GM12878 (cell line): ENCODE results near the gene TMEM198. TPM values are rescaled to one million over a fixed set of nuclear protein-coding genes. Genes with fewer than 3 reads are reported as not detected.

Experiments
- ATAC-seq: fragments of 200-7000 bp; cut with Tn5 transposase; 3 replicates; pipeline ENCODE4 v1.9.1; 2020; ENCODE audit warnings: mild to moderate bottlenecking, moderate library complexity
- BruUV-seq: library from RNA; stranded (reverse); fragments of 400-500 nt; replicated peaks from 2 replicates; lab custom pipeline; 2021; lab: Mats Ljungman, UMichigan
- CTCF ChIA-PET: fragments of 300-600 bp; sonication (Branson Sonifier 250); formaldehyde crosslinking; extraction: SDS; loops from one replicate; lab custom pipeline; 2021; ENCODE audit warnings: inconsistent platforms; lab: Yijun Ruan, JAX
- POLR2A ChIA-PET: fragments of 350-600 bp; formaldehyde crosslinking; extraction: SDS; loops from one replicate; lab custom pipeline; 2021; ENCODE audit warnings: inconsistent platforms; lab: Charles Lee
- RAD21 ChIA-PET: fragments of 300-600 bp; sonication (Branson Sonifier 250); formaldehyde crosslinking; loops from one replicate; lab custom pipeline; 2023; ENCODE audit warnings: antibody characterized with exemption; ENCODE audit not compliant: unreplicated experiment; lab: Charles Lee
- SMC1A ChIA-PET: fragments of 300-600 bp; sonication (Branson Sonifier 250); formaldehyde crosslinking; loops from one replicate; lab custom pipeline; 2023; ENCODE audit not compliant: unreplicated experiment, uncharacterized antibody; lab: Charles Lee
- DNase-seq: peaks from one replicate; pipeline ENCODE4 v3.0.0-alpha.2; 2011; ENCODE audit warnings: low read depth, low spot score
- FAIRE-seq: peaks from 3 replicates; lab custom pipeline; 2011; peaks lifted over from hg19 to GRCh38; lab: Jason Lieb, UNC
- H2AFZ ChIP-seq: 2 replicates; pipeline ENCODE4 v1.6.0; 2011; ENCODE audit warnings: low read depth, low read length, control low read depth; ENCODE audit not compliant: control insufficient read depth
- H3K27ac ChIP-seq: 2 replicates; pipeline ENCODE4 v1.5.1; 2011; ENCODE audit warnings: control low read depth; ENCODE audit not compliant: control insufficient read depth, insufficient read depth
- H3K27me3 ChIP-seq, 2 experiments: replicated peaks in 1 of 2; 2 replicates each; pipeline versions ENCODE4 v1.6.0 to v1.6.1; 2011; ENCODE audit warnings: low read length in 1 of 2; ENCODE audit not compliant: control insufficient read depth in 2 of 2, insufficient read depth in 2 of 2
- H3K36me3 ChIP-seq, 2 experiments: 2 replicates each; pipeline ENCODE4 v1.5.1; 2011; ENCODE audit warnings: low read length in 1 of 2; ENCODE audit not compliant: control insufficient read depth in 2 of 2, insufficient read depth in 2 of 2
- H3K4me1 ChIP-seq: 2 replicates; pipeline ENCODE4 v1.6.1; 2011; ENCODE audit warnings: mild to moderate bottlenecking, low read length, moderate library complexity, mixed read lengths; ENCODE audit not compliant: control insufficient read depth, insufficient read depth
- H3K4me2 ChIP-seq: 2 replicates; pipeline ENCODE4 v1.6.0; 2011; ENCODE audit warnings: control low read depth; ENCODE audit not compliant: control insufficient read depth, insufficient read depth
- H3K4me3 ChIP-seq: fragments of 200-600 bp; sonication (generic); 2 replicates; pipeline ENCODE4 v1.5.1; 2016
- H3K79me2 ChIP-seq: 2 replicates; pipeline ENCODE4 v1.6.0; 2011; ENCODE audit warnings: low read length; ENCODE audit not compliant: control insufficient read depth, insufficient read depth
- H3K9ac ChIP-seq: 2 replicates; pipeline ENCODE4 v1.8.0; 2011; ENCODE audit warnings: low read length, control low read depth, mixed read lengths; ENCODE audit not compliant: control insufficient read depth, insufficient read depth
- H3K9me3 ChIP-seq: replicated peaks from 3 replicates; pipeline ENCODE4 v1.5.1; 2011; ENCODE audit warnings: mild to moderate bottlenecking, low read length; ENCODE audit not compliant: control insufficient read depth, insufficient read depth
- H4K20me1 ChIP-seq: 2 replicates; pipeline ENCODE4 v1.6.0; 2011; ENCODE audit not compliant: control insufficient read depth, insufficient read depth
- EGR1 ChIP-seq, 2 experiments: IDR thresholded peaks; 1 replicate in 1 of 2; 2 replicates in 1 of 2; pipeline ENCODE4 v1.6.1; 2011 to 2012; ENCODE audit warnings: low read depth in 2 of 2, low read length in 2 of 2, borderline replicate concordance in 1 of 2, mild to moderate bottlenecking in 1 of 2, moderate library complexity in 1 of 2
- IKZF1 ChIP-seq: fragments of 450-650 bp; conservative IDR thresholded peaks from 2 replicates; pipeline ENCODE4 v1.6.1; 2017; ENCODE audit warnings: antibody characterized with exemption, mild to moderate bottlenecking
- KDM1A ChIP-seq: fragments of 200-600 bp; sonication (generic); IDR thresholded peaks from 2 replicates; pipeline ENCODE4 v1.6.1; 2016; ENCODE audit warnings: borderline replicate concordance
- SMARCA5 ChIP-seq: fragments of 450-650 bp; IDR thresholded peaks from 2 replicates; pipeline ENCODE4 v1.6.1; 2017; ENCODE audit warnings: mild to moderate bottlenecking
- TBL1XR1 ChIP-seq: IDR thresholded peaks from 2 replicates; pipeline ENCODE4 v1.6.1; 2012; ENCODE audit warnings: low read depth, low read length, improper control_type of control experiment
- ZBED1 ChIP-seq: IDR thresholded peaks from 2 replicates; pipeline ENCODE4 v1.6.1; 2016; ENCODE audit warnings: borderline replicate concordance
- WGBS: methylation state at CpG from one replicate; pipeline ENCODE4 v1.1.6; 2016; ENCODE audit warnings: low lambda C conversion rate; ENCODE audit not compliant: insufficient replicate concordance, insufficient coverage; ENCODE audit errors: missing lambda C conversion rate; 5-methylcytosine and 5-hydroxymethylcytosine counted together
- in situ Hi-C: fragments of 300-500 bp; cut with MboI; formaldehyde crosslinking; loops from 9 replicates; pipeline ENCODE4 v1.14.3; 2018; ENCODE audit warnings: mixed read lengths
- intact Hi-C: fragments of 100-400 bp; cut with micrococcal nuclease; formaldehyde crosslinking; loops from one replicate; pipeline ENCODE4 v1.14.2; 2022; ENCODE audit not compliant: unreplicated experiment
- polyA plus RNA-seq, 11 experiments: library from polyadenylated mRNA; depleted of rRNA in 4 of 11; unstranded in 6 of 11; stranded (reverse) in 5 of 11; fragments of >200 nt; fragmentation: Nextera tagmentation in 4 of 11; fragmentation: Illumina TruSeq in 1 of 11; extraction: Ambion mirVana in 4 of 11; extraction: Trizol in 1 of 11; gene quantifications; 1 replicate in 1 of 11; 2 replicates in 10 of 11; pipeline versions ENCODE4 v1.2.1 to v1.2.3, GENCODE V29; 2011 to 2016; ENCODE audit warnings: inconsistent platforms in 2 of 11, missing spikeins in 2 of 11, low read depth in 1 of 11
- total RNA-seq, 4 experiments: library from RNA; depleted of rRNA in 3 of 4; stranded (reverse); fragments of >200 nt in 3 of 4; fragmentation: Illumina TruSeq in 1 of 4; extraction: Trizol in 1 of 4; gene quantifications; 2 replicates each; pipeline versions ENCODE4 v1.2.1 to v1.2.3, GENCODE V29; 2013 to 2021

Gene TMEM198
- total and polyA plus RNA-seq, 10 of the 15 experiments (the other 5 are each of a cell fraction or from before 2014, with no cell fraction given) = 0.16 to 1.2 (median 0.65) TPM; not detected in 2

DNA sequence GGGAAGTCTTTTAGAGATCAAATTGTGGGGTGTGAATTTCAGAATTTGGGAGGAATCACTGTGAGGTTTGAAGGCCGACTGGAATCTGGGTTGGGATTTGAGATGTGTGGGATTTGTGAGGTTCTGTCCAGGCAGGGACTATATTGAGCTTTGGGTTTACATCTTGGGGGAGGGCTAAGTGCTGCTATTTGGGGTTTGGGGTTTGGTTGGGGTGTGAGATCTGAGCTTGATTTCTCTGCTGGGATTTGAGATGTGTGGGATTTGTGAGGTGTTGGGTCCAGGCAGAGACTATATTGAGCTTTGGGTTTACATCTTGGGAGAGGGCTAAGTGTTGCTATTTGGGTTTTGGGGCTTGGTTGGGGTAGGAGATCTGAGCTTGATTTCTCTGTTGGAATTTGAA lies 44.3 kb upstream of the TMEM198 start:
- DNase-seq (no peak), ATAC-seq (no peak), FAIRE-seq (no peak)
- Histone ChIP-seq H3K4me2 (peak overlapping the region; percentile 93), H4K20me1 (no peaks in the 10 kb centered on the region), H3K9me3 (no peaks in the 10 kb centered on the region; the same call in 2 of the 3 replicates), H3K4me3 (peak overlapping the region; percentile 83), H3K36me3 (peaks cover 0 to 7% of the 10 kb centered on the region in 2 experiments; a peak in 1 of 4 replicates), H3K4me1 (peaks cover 15% of the 10 kb centered on the region), H3K9ac (peak overlapping the region; percentile 88), H3K27ac (peak overlapping the region; percentile 79), H3K79me2 (peaks cover 11% of the 10 kb centered on the region), H3K27me3 (peaks cover 5 to 15% of the 10 kb centered on the region in 2 experiments), H2AFZ (no peak overlapping the region)
- 0% methylated on average over 1 of the region's 1 CpG for WGBS
- RAD21 ChIA-PET = interaction anchor here (1.0 to 3.6 kb wide), 3 partner anchors 30 to 221 kb away, joined by 3 to 21 read pairs (median 6); partner anchors contain the start of gene DNAJB2
- TF ChIP-seq KDM1A = no peak
- no peak for TF ChIP-seq SMARCA5
- TF ChIP-seq IKZF1 = no peak
- TF ChIP-seq EGR1 (IDR thresholded peaks at IDR 0.05; ENCODE audit: borderline replicate concordance in 1 of 2, low read depth in 2 of 2, low read length in 2 of 2) = no peak
- TF ChIP-seq ZBED1 = no peak
- no peak for TF ChIP-seq TBL1XR1
- POLR2A ChIA-PET = interaction anchor here (0.6 to 2.1 kb wide), 2 partner anchors 111 to 1040 kb away, joined by 3 to 15 read pairs; partner anchors contain the start of gene DNPEP
- SMC1A ChIA-PET = interaction anchor here (4.0 kb wide), 1 partner anchor 29 kb away, joined by 22 read pairs; no protein-coding TSS in a partner anchor
- CTCF ChIA-PET = interaction anchor here (0.9 to 11.4 kb wide), 13 partner anchors 9 to 186 kb away, joined by 3 to 224 read pairs (median 5); partner anchors contain the start of genes CHPF, STK11IP and TMEM198
- intact Hi-C loops (no loop called here), in situ Hi-C loops (no loop called here)
- no TSS peak for BruUV-seq
